GM10266 (cell line): ENCODE results near the gene MOV10L1.

ENCODE experiments used
- DNase-seq: peaks from one replicate; pipeline ENCODE4 v3.0.0; 2012; ENCODE audit errors: extremely low spot score
- CTCF ChIP-seq: IDR thresholded peaks from 2 replicates; pipeline ENCODE4 v1.5.1; 2012; ENCODE audit warnings: mild to moderate bottlenecking, low read depth; ENCODE audit not compliant: control insufficient read depth, insufficient read depth; ENCODE audit errors: missing control alignments

Gene MOV10L1

GRCh38 chr22:50194037-50194805 lies 104.4 kb downstream of the MOV10L1 start:
- TF ChIP-seq CTCF = no peak
- no peak for DNase-seq

GRCh38 chr22:50196256-50196655 lies 106.5 kb downstream of the MOV10L1 start:
- no peak for TF ChIP-seq CTCF
- no peak for DNase-seq

GRCh38 chr22:50197000-50197800 lies 107.4 kb downstream of the MOV10L1 start:
- DNase-seq = no peak
- TF ChIP-seq CTCF = no peak

- no peak for TF ChIP-seq CTCF
- no peak for DNase-seq
These were observed 108.2 kb downstream of the MOV10L1 start for GRCh38 chr22:50197856-50198623.

- no peak for TF ChIP-seq CTCF
These were observed 108.8 kb downstream of the MOV10L1 start for GRCh38 chr22:50198624-50199017.

GRCh38 chr22:50199251-50199721 lies 109.5 kb downstream of the MOV10L1 start:
- no peak for DNase-seq
- no peak for TF ChIP-seq CTCF

More at GRCh38 chr22:50198624-50199017, 108.8 kb downstream of the MOV10L1 start:
- DNase-seq = no peak
